Epithelial cell of proximal tubule (primary cell): ENCODE data around the gene MYLK2. TPM values are rescaled to one million over a fixed set of nuclear protein-coding genes. Genes with fewer than 3 reads are reported as not detected.

Source experiments
- DNase-seq: peaks from one replicate; pipeline ENCODE4 v3.0.0-alpha.2; 2011; ENCODE audit warnings: low read depth
- H3K4me3 ChIP-seq: 2 replicates; pipeline ENCODE4 v1.5.1; 2011; ENCODE audit warnings: low read depth, mild to moderate bottlenecking, low read length
- total RNA-seq: library from RNA; depleted of rRNA; stranded (reverse); fragments of >200 nt; gene quantifications from 2 replicates; pipeline ENCODE4 v1.2.3, GENCODE V29; 2015
- TF ChIP-seq, protein P1 (sequence below): conservative IDR thresholded peaks from 2 replicates; pipeline ENCODE4 v1.5.1; 2012; ENCODE audit warnings: low read depth, mild to moderate bottlenecking, low read length

MYLK2 gene
- total RNA-seq, 1 donor from 2014 or later, result not detected

DNA sequence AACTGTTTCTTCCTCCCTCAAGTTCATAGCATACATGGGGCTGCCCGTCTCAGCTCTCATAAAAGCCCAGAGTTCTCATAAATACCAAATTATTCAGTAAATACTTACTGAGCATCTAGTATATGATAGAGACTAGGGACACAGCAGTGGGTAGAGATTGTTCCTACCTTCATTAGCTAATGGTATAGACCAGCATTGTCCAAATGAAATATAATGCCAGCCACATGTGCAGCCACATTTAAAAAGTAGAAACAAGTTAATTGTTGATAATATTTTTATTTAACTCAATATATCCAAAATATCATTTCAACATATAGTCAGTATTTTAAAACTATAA, 52.4 kb downstream of the MYLK2 start:
- no peak overlapping the region for H3K4me3 ChIP-seq
- no peak for DNase-seq
- TF ChIP-seq, protein P1, sequence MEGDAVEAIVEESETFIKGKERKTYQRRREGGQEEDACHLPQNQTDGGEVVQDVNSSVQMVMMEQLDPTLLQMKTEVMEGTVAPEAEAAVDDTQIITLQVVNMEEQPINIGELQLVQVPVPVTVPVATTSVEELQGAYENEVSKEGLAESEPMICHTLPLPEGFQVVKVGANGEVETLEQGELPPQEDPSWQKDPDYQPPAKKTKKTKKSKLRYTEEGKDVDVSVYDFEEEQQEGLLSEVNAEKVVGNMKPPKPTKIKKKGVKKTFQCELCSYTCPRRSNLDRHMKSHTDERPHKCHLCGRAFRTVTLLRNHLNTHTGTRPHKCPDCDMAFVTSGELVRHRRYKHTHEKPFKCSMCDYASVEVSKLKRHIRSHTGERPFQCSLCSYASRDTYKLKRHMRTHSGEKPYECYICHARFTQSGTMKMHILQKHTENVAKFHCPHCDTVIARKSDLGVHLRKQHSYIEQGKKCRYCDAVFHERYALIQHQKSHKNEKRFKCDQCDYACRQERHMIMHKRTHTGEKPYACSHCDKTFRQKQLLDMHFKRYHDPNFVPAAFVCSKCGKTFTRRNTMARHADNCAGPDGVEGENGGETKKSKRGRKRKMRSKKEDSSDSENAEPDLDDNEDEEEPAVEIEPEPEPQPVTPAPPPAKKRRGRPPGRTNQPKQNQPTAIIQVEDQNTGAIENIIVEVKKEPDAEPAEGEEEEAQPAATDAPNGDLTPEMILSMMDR, result no peak

DNA sequence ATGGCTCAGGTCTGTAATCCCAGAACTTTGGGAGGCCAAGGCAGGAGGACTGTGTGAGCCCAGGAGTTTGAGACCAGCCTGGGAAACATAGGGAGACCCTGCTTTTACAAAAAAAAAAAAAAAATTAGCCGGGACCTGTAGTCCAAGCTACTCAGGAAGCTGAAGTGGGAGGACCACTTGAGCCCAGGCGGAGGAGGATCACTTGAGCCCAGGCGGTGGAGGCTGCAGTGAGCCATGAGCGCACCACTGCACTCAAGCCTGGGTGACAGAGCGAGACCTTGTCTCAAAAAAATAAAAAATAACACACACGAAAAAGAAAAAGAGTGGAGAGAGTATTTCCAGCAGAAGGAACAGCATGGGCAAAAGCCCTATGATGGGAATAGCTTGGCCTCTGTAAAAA, 53.2 kb downstream of the MYLK2 start:
- TF ChIP-seq, protein P1, result no peak
- H3K4me3 ChIP-seq, result no peak overlapping the region
- no peak for DNase-seq

DNA sequence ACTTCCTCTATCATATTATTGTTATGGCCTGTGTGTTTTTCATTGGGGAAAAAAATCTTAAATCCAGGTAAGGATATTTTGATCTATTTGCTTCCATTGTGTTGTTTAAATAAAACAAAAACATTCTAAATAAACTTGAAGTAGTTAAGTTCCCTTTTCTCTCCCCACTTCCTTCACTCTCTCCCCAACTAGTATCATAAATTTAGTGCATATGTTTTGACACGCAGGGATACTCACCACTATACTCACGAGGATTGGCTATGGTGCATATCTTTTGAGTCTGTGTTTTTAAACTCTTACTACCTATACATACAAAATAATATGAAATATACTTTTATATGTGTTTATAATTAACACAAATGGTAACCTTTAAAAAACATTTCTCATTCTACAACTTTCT, 56.5 kb downstream of the MYLK2 start:
- TF ChIP-seq, protein P1, result no peak
- no peak overlapping the region for H3K4me3 ChIP-seq
- DNase-seq, result no peak

DNA sequence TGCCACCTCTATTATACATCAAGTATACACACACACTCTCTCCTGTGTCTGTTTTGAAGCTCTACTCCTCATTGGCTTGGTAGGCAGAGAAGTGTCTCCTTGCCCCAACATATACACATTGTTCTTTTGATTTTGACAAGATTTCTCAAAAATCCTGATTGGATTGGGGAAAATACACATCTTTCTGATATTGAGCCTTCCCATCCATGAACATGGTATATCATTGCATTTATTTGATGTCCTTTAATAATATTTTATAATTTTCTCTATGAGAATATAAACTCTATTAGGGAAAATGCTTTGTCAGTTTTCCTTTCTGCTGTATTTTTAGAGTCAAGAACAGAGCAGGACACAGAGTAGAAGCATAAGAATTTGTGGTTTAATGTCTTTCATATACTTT, 58.5 kb downstream of the MYLK2 start:
- no peak for DNase-seq
- H3K4me3 ChIP-seq, result no peak overlapping the region
- TF ChIP-seq, protein P1, result no peak

DNA sequence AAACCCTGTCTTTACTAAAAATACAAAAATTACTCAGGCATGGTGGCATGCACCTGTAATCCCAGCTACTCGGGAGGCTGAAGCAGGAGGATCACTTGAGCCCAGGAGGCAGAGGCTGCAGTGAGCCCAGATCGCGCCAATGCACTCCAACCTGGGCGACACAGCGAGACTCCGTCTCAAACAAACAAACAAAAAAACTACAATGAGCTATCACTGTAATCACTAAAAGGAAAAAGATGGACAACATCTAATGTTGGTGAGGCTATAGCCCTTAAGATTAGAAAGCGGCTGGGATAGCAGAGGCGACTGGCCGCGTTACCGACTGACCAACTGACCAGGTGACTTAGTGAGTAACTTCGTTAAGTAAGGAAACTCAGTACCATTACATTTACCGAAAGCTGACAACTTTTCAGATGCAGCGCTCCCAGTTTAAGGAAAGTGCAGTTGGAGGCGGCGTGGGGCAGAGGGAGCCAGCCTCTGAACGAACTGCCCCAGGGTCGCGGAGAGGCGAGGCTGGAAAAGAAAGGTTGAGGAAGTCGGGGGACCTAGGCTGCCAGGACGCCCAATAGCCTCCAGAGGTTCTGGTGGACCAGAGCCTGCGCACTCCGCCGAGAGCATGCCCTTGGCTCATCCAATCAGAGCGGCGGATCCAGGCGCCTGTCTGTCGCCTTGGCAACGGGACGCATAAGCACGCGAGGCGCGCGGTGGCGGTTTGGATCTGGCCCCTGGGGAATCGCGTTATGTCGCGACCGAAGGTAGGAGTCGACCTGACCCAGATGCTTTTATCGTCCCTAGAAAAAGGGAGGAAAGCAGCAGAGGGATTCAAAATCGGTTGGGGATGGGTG, 60.2 kb downstream of the MYLK2 start:
- TF ChIP-seq, protein P1, result no peak
- peak; percentile 67 for DNase-seq
- peak overlapping the region; percentile 79 for H3K4me3 ChIP-seq

DNA sequence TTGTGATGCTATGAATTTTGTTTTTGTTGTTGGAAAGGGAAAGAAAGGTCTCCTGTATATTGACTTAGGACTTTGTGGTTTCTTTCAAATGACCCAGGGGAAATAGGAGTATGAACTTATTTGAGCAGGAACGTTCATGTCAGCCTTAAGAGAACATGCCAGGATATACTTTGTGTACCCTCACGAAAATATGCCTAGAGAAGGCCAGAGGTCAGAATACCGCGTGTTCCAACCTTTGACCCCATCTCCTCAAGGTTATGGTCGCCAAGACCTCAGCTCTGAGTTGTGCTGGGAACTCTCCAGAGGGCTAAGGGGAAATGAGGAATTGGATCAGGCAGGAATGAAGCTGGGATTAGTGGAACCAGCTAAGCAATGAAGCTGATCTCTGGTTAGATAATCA, 62.8 kb downstream of the MYLK2 start:
- DNase-seq, result no peak
- TF ChIP-seq, protein P1, result no peak
- H3K4me3 ChIP-seq, result no peak overlapping the region

DNA sequence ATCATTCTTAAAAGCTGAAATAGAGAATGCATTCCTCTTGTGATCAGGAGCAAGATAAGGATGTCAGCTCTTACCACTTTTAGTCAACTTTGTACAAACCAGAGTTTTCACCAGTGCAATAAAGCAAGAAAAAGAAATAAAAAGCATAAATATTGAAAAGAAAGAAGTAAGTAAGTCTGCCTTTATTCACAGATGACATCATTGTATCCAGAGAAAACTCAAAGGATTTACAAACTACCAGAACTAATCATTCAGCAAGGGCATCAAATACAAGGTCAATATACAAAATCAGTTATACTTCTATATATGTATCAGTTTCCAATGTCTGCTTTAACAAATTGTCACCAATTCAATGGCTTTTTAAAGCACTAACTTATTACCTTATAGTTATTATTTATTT, 64.7 kb downstream of the MYLK2 start:
- TF ChIP-seq, protein P1, result no peak
- no peak overlapping the region for H3K4me3 ChIP-seq

More for the DNA sequence above, 64.7 kb downstream of the MYLK2 start:
- DNase-seq, result no peak
